ENCODE results near the gene UBE3D.
"Not testable (repeated sequence)": the region's sequence is repeated elsewhere in the genome, so short reads cannot be mapped to it uniquely, and the experiment has no call there.

UBE3D gene

DNA sequence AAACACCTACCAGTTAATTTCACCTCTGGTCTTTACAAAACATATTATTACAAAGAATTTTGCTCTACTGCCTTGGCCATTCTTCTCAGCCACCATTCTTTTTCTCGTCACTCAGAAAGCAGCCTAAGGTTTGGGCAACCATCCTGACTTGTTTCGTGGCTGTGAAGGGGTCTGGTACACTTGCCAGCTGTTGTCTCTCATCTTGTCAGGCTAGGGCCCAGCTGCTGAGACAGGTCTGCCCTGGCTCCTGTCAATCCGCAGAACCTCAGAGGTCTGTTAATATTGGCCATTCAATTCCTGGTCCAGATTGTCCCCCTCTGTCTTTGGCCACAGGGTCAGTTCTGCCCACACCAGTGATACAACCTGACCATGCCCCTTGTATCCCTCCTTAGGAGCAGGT lies 197.7 kb downstream of the UBE3D start:
- Mint-ChIP-seq H3K9me3 (no peaks in the 10 kb centered on the region), H3K36me3 (ENCODE audit: low read depth) (no peaks in the 10 kb centered on the region), H3K27ac (no peak overlapping the region), H3K27me3 (no peaks in the 10 kb centered on the region), H3K4me1 (ENCODE audit: low read depth) (no peaks in the 10 kb centered on the region), H3K4me3 (no peak overlapping the region)

DNA sequence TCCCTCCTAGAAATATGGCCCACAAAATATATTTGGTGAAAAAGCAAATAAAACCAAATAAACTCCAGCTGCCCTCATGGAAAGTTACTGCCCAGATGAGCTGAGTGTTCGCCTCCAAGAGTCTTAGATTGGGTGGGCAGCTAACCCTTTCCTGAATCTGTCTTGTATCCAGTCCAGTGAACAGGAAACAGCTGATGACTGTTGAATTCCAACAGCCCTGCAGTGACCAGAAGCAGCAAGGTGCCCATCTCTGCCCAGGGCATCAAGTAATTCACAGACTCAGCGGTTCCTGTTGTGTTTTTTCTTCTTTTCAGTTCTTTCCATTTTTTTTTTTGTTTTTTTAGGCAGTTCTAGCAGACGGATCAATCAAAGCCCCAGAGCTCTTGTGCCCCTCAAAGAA lies 199.2 kb downstream of the UBE3D start:
- H3K9me3 Mint-ChIP-seq, result no peaks in the 10 kb centered on the region
- no peaks in the 10 kb centered on the region for H3K4me1 Mint-ChIP-seq (ENCODE audit: low read depth)
- H3K27me3 Mint-ChIP-seq, result no peaks in the 10 kb centered on the region
- no peaks in the 10 kb centered on the region for H3K36me3 Mint-ChIP-seq (ENCODE audit: low read depth)
- H3K27ac Mint-ChIP-seq, result no peak overlapping the region
- no peak overlapping the region for H3K4me3 Mint-ChIP-seq

DNA sequence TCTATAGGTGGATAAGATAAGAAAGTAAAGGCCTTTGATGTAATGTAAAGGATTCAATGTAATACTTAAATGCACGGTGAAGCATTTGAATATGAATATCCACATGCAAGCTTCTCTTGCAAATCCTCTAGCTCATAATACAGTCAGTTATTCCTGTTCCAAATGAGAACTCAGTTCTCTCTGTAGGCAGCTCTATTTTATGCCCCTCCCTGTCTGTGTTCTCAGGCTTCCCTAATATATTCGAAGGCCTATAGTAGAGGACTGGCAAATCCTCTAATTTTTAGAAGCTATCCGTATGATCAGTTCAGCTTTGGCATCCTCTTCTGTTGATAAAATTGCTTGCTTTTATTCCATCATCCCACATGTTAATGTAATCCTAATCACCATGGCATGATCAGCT lies 200.2 kb downstream of the UBE3D start:
- no peaks in the 10 kb centered on the region for H3K27me3 Mint-ChIP-seq
- H3K27ac Mint-ChIP-seq, result no peak overlapping the region
- no peak overlapping the region for H3K4me3 Mint-ChIP-seq
- no peaks in the 10 kb centered on the region for H3K9me3 Mint-ChIP-seq
- no peaks in the 10 kb centered on the region for H3K36me3 Mint-ChIP-seq (ENCODE audit: low read depth)
- no peaks in the 10 kb centered on the region for H3K4me1 Mint-ChIP-seq (ENCODE audit: low read depth)

DNA sequence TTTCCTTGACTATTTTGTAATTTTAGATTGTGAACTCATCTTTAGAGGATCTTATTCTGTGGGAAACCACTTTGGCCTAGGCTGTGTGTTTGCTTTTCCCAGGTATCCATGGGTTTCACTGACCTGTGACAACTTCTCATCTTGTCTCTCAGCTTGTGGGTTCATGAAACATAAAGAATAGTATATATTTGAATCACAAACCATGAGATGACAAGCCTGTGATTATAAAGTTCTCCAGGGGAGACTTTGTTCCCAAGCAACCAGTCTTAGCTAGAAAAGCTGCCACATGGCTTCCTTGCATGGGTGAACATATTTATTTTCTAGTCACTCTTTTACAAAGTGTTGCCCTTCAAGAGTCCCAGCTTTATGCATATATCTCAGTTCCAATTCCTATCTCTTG lies 201.9 kb downstream of the UBE3D start:
- no peaks in the 10 kb centered on the region for H3K36me3 Mint-ChIP-seq (ENCODE audit: low read depth)
- no peaks in the 10 kb centered on the region for H3K4me1 Mint-ChIP-seq (ENCODE audit: low read depth)
- H3K27me3 Mint-ChIP-seq, result no peaks in the 10 kb centered on the region
- H3K9me3 Mint-ChIP-seq, result no peaks in the 10 kb centered on the region
- no peak overlapping the region for H3K27ac Mint-ChIP-seq
- no peak overlapping the region for H3K4me3 Mint-ChIP-seq

DNA sequence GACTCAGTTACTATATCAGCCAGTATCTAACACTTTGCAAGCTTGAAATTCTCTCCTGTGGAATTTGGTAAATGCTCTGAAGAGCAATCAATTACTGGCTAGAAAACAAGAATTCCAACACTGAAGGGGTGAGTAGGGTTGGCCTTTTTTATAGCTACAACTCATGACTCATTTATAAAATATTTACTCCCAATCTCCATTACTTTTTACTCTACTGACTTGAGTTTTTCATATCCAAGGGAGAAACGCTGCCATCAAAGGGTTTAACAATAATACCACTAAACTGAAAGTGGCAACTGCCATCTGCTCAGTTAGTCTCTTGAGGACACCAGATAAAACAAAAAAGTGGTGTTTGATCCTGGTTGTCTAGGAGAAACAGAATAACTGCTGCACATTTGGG lies 203.1 kb downstream of the UBE3D start:
- Mint-ChIP-seq H3K4me1 (ENCODE audit: low read depth) (no peaks in the 10 kb centered on the region), H3K9me3 (no peaks in the 10 kb centered on the region), H3K27ac (no peak overlapping the region), H3K36me3 (ENCODE audit: low read depth) (no peaks in the 10 kb centered on the region), H3K27me3 (no peaks in the 10 kb centered on the region), H3K4me3 (no peak overlapping the region)

DNA sequence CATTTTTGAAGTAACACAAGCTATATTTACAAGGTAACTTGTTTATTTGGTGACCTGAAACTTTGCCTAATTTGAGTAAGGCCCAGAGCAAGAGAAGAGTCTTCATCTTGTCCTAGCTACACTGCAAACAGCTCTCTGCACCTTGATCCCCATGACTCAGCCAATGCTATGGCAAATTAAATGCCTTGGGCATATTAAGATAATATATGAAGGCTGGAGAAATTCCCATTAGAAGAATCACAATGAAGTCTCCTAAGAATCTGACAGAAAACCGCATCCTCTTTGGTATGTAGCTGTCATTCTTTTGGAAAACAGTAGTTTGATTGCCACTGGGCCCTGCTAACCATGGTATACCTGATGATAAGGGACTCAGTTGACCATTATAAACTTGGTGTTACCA lies 204.5 kb downstream of the UBE3D start:
- no peaks in the 10 kb centered on the region for H3K9me3 Mint-ChIP-seq
- H3K36me3 Mint-ChIP-seq (ENCODE audit: low read depth), result no peaks in the 10 kb centered on the region
- no peaks in the 10 kb centered on the region for H3K4me1 Mint-ChIP-seq (ENCODE audit: low read depth)
- no peak overlapping the region for H3K27ac Mint-ChIP-seq
- H3K27me3 Mint-ChIP-seq, result no peaks in the 10 kb centered on the region
- no peak overlapping the region for H3K4me3 Mint-ChIP-seq

DNA sequence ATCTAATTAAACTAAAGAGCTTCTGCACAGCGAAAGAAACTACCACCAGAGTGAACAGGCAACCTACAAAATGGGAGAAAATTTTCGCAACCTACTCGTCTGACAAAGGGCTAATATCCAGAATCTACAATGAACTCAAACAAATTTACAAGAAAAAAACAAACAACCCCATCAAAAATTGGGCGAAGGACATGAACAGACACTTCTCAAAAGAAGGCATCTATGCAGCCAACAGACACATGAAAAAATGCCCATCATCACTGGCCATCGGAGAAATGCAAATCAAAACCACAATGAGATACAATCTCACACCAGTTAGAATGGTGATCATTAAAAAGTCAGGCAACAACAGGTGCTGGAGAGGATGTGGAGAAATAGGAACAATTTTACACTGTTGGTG lies 209.6 kb downstream of the UBE3D start:
- not testable (repeated sequence) for H3K36me3 Mint-ChIP-seq (ENCODE audit: low read depth); H3K27me3 Mint-ChIP-seq; H3K4me1 Mint-ChIP-seq (ENCODE audit: low read depth); H3K4me3 Mint-ChIP-seq; H3K27ac Mint-ChIP-seq
- peaks cover 21% of the 10 kb centered on the region for H3K9me3 Mint-ChIP-seq

DNA sequence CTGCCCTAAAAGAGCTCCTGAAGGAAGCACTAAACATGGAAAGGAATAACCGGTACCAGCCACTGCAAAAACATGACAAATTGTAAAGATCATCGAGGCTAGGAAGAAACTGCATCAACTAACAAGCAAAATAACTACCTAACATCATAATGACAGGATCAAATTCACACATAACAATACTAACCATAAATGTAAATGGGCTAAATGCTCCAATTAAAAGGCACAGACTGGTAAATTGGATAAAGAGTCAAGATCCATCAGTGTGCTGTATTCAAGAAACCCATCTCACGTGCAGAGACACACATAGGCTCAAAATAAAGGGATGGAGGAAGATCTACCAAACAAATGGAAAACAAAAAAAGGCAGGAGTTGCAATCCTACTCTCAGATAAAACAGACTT lies 212.7 kb downstream of the UBE3D start:
- not testable (repeated sequence) for H3K4me1 Mint-ChIP-seq (ENCODE audit: low read depth); H3K36me3 Mint-ChIP-seq (ENCODE audit: low read depth); H3K27ac Mint-ChIP-seq; H3K4me3 Mint-ChIP-seq; H3K27me3 Mint-ChIP-seq
- peaks cover 23% of the 10 kb centered on the region for H3K9me3 Mint-ChIP-seq

DNA sequence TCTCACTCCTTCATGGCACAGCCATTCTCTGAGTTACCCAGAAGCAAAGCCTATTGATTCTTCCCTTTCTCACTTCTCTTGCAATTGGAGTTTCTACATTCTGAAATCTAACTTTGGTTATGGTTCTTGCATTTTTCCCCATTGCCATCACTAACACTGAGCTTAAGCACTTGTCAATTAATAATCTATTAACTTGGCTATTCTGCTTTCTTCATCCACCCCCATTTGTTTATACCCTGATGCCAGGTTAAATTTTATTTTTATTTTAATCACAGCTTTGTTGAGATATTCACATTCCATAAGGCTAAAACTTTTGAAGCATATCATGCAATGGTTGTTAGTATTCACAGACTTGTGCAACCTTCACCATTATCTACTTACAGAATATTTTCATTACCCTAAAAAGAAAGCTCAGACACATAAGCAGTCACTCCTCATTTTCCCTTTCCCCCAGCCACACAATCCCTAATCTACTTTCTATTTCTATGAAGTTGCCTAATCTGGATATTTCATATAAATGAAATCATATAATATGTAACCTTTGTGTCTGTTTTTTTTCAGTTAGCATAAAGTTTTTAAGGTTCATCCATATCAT lies 222.3 kb downstream of the UBE3D start:
- Mint-ChIP-seq H3K27ac (no peak overlapping the region), H3K27me3 (no peaks in the 10 kb centered on the region), H3K9me3 (no peaks in the 10 kb centered on the region), H3K4me1 (ENCODE audit: low read depth) (no peaks in the 10 kb centered on the region), H3K36me3 (ENCODE audit: low read depth) (no peaks in the 10 kb centered on the region), H3K4me3 (no peak overlapping the region)

DNA sequence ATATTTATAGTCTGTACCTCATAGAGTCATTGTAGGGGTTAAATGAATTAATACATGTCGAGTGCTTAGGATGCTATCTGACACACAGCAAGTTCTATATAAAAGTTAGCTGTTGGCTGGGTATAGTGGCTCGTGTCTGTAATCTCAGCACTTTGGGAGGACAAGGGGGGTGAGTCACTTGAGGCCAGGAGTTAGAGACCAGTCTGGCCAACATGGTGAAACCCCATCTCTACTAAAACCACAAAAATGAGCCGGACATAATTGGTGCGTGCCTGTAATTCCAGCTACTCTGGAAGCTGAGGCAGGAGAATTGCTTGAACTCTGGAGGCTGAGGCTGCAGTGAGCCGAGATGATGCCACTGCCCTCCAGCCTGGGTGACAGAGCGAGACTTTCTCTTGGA lies 222.9 kb downstream of the UBE3D start:
- no peaks in the 10 kb centered on the region for H3K9me3 Mint-ChIP-seq
- no peaks in the 10 kb centered on the region for H3K27me3 Mint-ChIP-seq
- H3K27ac Mint-ChIP-seq, result no peak overlapping the region
- H3K4me3 Mint-ChIP-seq, result no peak overlapping the region
- H3K36me3 Mint-ChIP-seq (ENCODE audit: low read depth), result no peaks in the 10 kb centered on the region
- no peaks in the 10 kb centered on the region for H3K4me1 Mint-ChIP-seq (ENCODE audit: low read depth)

Measured in stimulated activated naive CD8-positive, alpha-beta T cell treated with anti-CD3 and anti-CD28 coated beads, Interleukin-15, Interleukin-2, amounts not matched to agents 100 ng/mL and 50 ng/mL, for 24 hours (primary cell).